H1 (cell line): ENCODE data around the gene SECISBP2. TPM values are rescaled to one million over a fixed set of nuclear protein-coding genes. Genes with fewer than 3 reads are reported as not detected.

Source experiments
- CTBP2 ChIP-seq: IDR thresholded peaks from 2 replicates; pipeline ENCODE4 v1.7.0; 2011; ENCODE audit warnings: borderline replicate concordance, mild to moderate bottlenecking, moderate library complexity, mixed read lengths, low read length; ENCODE audit not compliant: insufficient read depth, insufficient read length
- EP300 ChIP-seq, 2 experiments: IDR thresholded peaks; 1 replicate in 1 of 2; 2 replicates in 1 of 2; pipeline ENCODE4 v1.6.1; 2011 to 2012; ENCODE audit warnings: low read depth in 2 of 2, low read length in 2 of 2, mild to moderate bottlenecking in 2 of 2, borderline replicate concordance in 1 of 2, inconsistent platforms in 1 of 2, moderate library complexity in 1 of 2
- FOSL1 ChIP-seq: IDR thresholded peaks from 2 replicates; pipeline ENCODE4 v1.6.1; 2011; ENCODE audit warnings: mild to moderate bottlenecking, low read depth, low read length, moderate library complexity; ENCODE audit not compliant: insufficient read depth
- KDM1A ChIP-seq: fragments of 200-600, 300-600 bp; sonication (generic); IDR thresholded peaks from 2 replicates; pipeline ENCODE4 v1.7.1; 2016; ENCODE audit warnings: mild to moderate bottlenecking, low read length, borderline replicate concordance
- POU5F1 ChIP-seq: IDR thresholded peaks from 2 replicates; pipeline ENCODE4 v1.6.1; 2011; ENCODE audit warnings: low read depth, mild to moderate bottlenecking, low read length, moderate library complexity
- RAD21 ChIP-seq, 2 experiments: IDR thresholded peaks in 1 of 2; conservative IDR thresholded peaks in 1 of 2; 2 replicates each; pipeline ENCODE4 v1.6.1; 2011; ENCODE audit warnings: low read depth in 2 of 2, low read length in 2 of 2, improper control_type of control experiment in 1 of 2, inconsistent platforms in 1 of 2, mild to moderate bottlenecking in 1 of 2, moderate library complexity in 1 of 2
- RFX5 ChIP-seq: IDR thresholded peaks from 2 replicates; pipeline ENCODE4 v1.6.1; 2011; ENCODE audit warnings: low read depth, low read length, improper control_type of control experiment, borderline replicate concordance
- SAP30 ChIP-seq: fragments of 300-600 bp; sonication (generic); IDR thresholded peaks from 2 replicates; pipeline ENCODE4 v1.7.1; 2012; ENCODE audit warnings: low read length, moderate library complexity, mild to moderate bottlenecking, inconsistent platforms; ENCODE audit not compliant: insufficient read depth, insufficient replicate concordance
- TAF1 ChIP-seq: IDR thresholded peaks from 2 replicates; pipeline ENCODE4 v1.6.1; 2011; ENCODE audit warnings: mild to moderate bottlenecking, low read depth, low read length
- polyA plus RNA-seq, 7 experiments: library from polyadenylated mRNA; depleted of rRNA in 3 of 7; stranded (reverse) in 5 of 7; unstranded in 2 of 7; fragments of >200 nt in 5 of 7; fragments of 200-250 nt in 2 of 7; gene quantifications; 1 replicate in 5 of 7; 2 replicates in 1 of 7; 4 replicates in 1 of 7; pipeline versions ENCODE4 v1.2.1 to v1.2.3, GENCODE V29; 2011 to 2013; ENCODE audit warnings: missing spikeins in 2 of 7, mixed read lengths in 2 of 7
- total RNA-seq: library from RNA; stranded (reverse); fragmentation: NEBNext Ultra II Directional; extraction: Animal tissue kit (Norgen Biotek cat#: 25700); gene quantifications from 2 replicates; pipeline ENCODE4 v1.2.1, GENCODE V29; 2021
- TF ChIP-seq, protein P1 (sequence below): fragments of 300-600 bp; sonication (generic); IDR thresholded peaks from 2 replicates; pipeline ENCODE4 v1.7.1; 2012; ENCODE audit warnings: low read length, moderate library complexity, mild to moderate bottlenecking, inconsistent platforms; ENCODE audit not compliant: insufficient replicate concordance

The SECISBP2 gene
- total and polyA plus RNA-seq, 2 of the 8 experiments (the other 6 are each of a cell fraction or from before 2014, with no cell fraction given), result 39.0 to 61.7 TPM

DNA sequence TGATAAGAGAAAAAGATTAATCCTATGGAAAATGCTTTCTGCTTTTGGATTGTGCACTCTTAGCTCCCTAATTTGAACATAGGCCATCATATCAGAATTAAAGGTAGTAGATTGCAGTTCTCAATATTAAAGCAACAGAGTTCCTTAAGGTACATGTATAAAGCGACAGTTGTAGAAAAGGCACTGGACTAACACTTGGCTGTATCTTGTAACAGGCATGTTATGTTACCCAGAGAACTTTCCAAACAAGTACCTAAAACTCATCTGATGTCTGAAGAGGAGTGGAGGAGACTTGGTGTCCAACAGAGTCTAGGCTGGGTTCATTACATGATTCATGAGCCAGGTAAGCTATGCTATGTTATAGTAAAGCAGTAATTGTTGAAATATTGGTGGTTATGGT is 3.3 kb upstream of the SECISBP2 start (continued):
- TF ChIP-seq, protein P1, sequence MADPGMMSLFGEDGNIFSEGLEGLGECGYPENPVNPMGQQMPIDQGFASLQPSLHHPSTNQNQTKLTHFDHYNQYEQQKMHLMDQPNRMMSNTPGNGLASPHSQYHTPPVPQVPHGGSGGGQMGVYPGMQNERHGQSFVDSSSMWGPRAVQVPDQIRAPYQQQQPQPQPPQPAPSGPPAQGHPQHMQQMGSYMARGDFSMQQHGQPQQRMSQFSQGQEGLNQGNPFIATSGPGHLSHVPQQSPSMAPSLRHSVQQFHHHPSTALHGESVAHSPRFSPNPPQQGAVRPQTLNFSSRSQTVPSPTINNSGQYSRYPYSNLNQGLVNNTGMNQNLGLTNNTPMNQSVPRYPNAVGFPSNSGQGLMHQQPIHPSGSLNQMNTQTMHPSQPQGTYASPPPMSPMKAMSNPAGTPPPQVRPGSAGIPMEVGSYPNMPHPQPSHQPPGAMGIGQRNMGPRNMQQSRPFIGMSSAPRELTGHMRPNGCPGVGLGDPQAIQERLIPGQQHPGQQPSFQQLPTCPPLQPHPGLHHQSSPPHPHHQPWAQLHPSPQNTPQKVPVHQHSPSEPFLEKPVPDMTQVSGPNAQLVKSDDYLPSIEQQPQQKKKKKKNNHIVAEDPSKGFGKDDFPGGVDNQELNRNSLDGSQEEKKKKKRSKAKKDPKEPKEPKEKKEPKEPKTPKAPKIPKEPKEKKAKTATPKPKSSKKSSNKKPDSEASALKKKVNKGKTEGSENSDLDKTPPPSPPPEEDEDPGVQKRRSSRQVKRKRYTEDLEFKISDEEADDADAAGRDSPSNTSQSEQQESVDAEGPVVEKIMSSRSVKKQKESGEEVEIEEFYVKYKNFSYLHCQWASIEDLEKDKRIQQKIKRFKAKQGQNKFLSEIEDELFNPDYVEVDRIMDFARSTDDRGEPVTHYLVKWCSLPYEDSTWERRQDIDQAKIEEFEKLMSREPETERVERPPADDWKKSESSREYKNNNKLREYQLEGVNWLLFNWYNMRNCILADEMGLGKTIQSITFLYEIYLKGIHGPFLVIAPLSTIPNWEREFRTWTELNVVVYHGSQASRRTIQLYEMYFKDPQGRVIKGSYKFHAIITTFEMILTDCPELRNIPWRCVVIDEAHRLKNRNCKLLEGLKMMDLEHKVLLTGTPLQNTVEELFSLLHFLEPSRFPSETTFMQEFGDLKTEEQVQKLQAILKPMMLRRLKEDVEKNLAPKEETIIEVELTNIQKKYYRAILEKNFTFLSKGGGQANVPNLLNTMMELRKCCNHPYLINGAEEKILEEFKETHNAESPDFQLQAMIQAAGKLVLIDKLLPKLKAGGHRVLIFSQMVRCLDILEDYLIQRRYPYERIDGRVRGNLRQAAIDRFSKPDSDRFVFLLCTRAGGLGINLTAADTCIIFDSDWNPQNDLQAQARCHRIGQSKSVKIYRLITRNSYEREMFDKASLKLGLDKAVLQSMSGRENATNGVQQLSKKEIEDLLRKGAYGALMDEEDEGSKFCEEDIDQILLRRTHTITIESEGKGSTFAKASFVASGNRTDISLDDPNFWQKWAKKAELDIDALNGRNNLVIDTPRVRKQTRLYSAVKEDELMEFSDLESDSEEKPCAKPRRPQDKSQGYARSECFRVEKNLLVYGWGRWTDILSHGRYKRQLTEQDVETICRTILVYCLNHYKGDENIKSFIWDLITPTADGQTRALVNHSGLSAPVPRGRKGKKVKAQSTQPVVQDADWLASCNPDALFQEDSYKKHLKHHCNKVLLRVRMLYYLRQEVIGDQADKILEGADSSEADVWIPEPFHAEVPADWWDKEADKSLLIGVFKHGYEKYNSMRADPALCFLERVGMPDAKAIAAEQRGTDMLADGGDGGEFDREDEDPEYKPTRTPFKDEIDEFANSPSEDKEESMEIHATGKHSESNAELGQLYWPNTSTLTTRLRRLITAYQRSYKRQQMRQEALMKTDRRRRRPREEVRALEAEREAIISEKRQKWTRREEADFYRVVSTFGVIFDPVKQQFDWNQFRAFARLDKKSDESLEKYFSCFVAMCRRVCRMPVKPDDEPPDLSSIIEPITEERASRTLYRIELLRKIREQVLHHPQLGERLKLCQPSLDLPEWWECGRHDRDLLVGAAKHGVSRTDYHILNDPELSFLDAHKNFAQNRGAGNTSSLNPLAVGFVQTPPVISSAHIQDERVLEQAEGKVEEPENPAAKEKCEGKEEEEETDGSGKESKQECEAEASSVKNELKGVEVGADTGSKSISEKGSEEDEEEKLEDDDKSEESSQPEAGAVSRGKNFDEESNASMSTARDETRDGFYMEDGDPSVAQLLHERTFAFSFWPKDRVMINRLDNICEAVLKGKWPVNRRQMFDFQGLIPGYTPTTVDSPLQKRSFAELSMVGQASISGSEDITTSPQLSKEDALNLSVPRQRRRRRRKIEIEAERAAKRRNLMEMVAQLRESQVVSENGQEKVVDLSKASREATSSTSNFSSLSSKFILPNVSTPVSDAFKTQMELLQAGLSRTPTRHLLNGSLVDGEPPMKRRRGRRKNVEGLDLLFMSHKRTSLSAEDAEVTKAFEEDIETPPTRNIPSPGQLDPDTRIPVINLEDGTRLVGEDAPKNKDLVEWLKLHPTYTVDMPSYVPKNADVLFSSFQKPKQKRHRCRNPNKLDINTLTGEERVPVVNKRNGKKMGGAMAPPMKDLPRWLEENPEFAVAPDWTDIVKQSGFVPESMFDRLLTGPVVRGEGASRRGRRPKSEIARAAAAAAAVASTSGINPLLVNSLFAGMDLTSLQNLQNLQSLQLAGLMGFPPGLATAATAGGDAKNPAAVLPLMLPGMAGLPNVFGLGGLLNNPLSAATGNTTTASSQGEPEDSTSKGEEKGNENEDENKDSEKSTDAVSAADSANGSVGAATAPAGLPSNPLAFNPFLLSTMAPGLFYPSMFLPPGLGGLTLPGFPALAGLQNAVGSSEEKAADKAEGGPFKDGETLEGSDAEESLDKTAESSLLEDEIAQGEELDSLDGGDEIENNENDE, result no peak
- TF ChIP-seq EP300 (IDR thresholded peaks at IDR 0.05; ENCODE audit: borderline replicate concordance in 1 of 2, low read depth in 2 of 2, low read length in 2 of 2), result no peak
- TF ChIP-seq RAD21 (IDR thresholded peaks at IDR 0.05 in 1 of 2, conservative IDR thresholded peaks at IDR 0.05 in 1 of 2; ENCODE audit: low read depth in 2 of 2, low read length in 2 of 2), result no peak
- TF ChIP-seq CTBP2, result no peak
- TF ChIP-seq SAP30, result no peak
- no peak for TF ChIP-seq POU5F1
- TF ChIP-seq RFX5, result no peak
- TF ChIP-seq KDM1A, result no peak
- no peak for TF ChIP-seq TAF1
- no peak for TF ChIP-seq FOSL1
